B cell (primary cell): ENCODE data around the gene PKNOX2. TPM values are rescaled to one million over a fixed set of nuclear protein-coding genes. Genes with fewer than 3 reads are reported as not detected.

ENCODE experiments used
- ATAC-seq: fragments of 200-7000 bp; cut with Tn5 transposase; one replicate; pipeline ENCODE4 v1.10.0; 2021; ENCODE audit warnings: low read depth, mild to moderate bottlenecking, moderate number of reproducible peaks, moderate library complexity
- CTCF ChIA-PET: fragments of 350-600 bp; sonication (Branson Sonifier 250); formaldehyde crosslinking; loops from one replicate; lab custom pipeline; 2021; ENCODE audit warnings: antibody characterized with exemption, inconsistent platforms; lab: Charles Lee
- POLR2A ChIA-PET: fragments of 350-600 bp; sonication (Branson Sonifier 250); formaldehyde crosslinking; loops from one replicate; lab custom pipeline; 2021; ENCODE audit warnings: antibody characterized with exemption; lab: Charles Lee
- DNase-seq: peaks from one replicate; pipeline ENCODE4 v3.0.0; 2013
- H2AFZ ChIP-seq: 2 replicates; pipeline ENCODE4 v1.6.1; 2012; ENCODE audit warnings: mild to moderate bottlenecking, low read depth, low read length; ENCODE audit not compliant: insufficient read depth, poor library complexity, severe bottlenecking
- H3K27ac ChIP-seq, 2 donors: 1 replicate in 1 of 2; 2 replicates in 1 of 2; pipeline ENCODE4 v1.5.1; 2012 to 2013; ENCODE audit warnings: low read length in 2 of 2, mild to moderate bottlenecking in 2 of 2, moderate library complexity in 1 of 2
- H3K27me3 ChIP-seq, 4 experiments: fragments of 200-600 bp in 1 of 4; sonication (generic) in 1 of 4; replicated peaks in 1 of 4; 1 replicate in 2 of 4; 2 replicates in 2 of 4; pipeline versions ENCODE4 v1.6.1 to v1.7.0; 2013 to 2016; ENCODE audit warnings: low read length in 3 of 4, mild to moderate bottlenecking in 2 of 4, mixed read lengths in 1 of 4, moderate library complexity in 1 of 4; ENCODE audit not compliant: insufficient read depth in 4 of 4, control insufficient read depth in 3 of 4; ENCODE audit errors: control extremely low read depth in 1 of 4
- H3K36me3 ChIP-seq, 2 experiments: replicated peaks in 1 of 2; 1 replicate in 1 of 2; 2 replicates in 1 of 2; pipeline versions ENCODE4 v1.6.1 to v1.7.1; 2013; ENCODE audit warnings: low read length in 1 of 2; ENCODE audit not compliant: insufficient read depth in 2 of 2, control insufficient read depth in 1 of 2; ENCODE audit errors: control extremely low read depth in 1 of 2, extremely low read depth in 1 of 2
- H3K4me1 ChIP-seq, 2 donors: fragments of 200-600 bp in 1 of 2; sonication (generic) in 1 of 2; 1 replicate in 1 of 2; 2 replicates in 1 of 2; pipeline versions ENCODE4 v1.5.1 to v1.6.1; 2013 to 2017; ENCODE audit warnings: low read length in 2 of 2; ENCODE audit not compliant: control insufficient read depth in 2 of 2, insufficient read depth in 2 of 2
- H3K4me2 ChIP-seq: replicated peaks from 2 replicates; pipeline ENCODE3; 2012; ENCODE audit warnings: mild to moderate bottlenecking, low read depth, low read length; ENCODE audit not compliant: poor library complexity, severe bottlenecking
- H3K4me3 ChIP-seq, 5 experiments: fragments of 200-600 bp in 1 of 5; sonication (generic) in 1 of 5; 1 replicate in 3 of 5; 2 replicates in 2 of 5; pipeline versions ENCODE4 v1.5.1 to v1.7.0; 2011 to 2016; ENCODE audit warnings: low read length in 4 of 5, mild to moderate bottlenecking in 4 of 5, low read depth in 2 of 5, control low read depth in 1 of 5, moderate library complexity in 1 of 5; ENCODE audit not compliant: insufficient read depth in 1 of 5; ENCODE audit errors: control extremely low read depth in 1 of 5, extremely low read depth in 1 of 5
- H3K79me2 ChIP-seq: fragments of 200-600 bp; sonication (generic); one replicate; pipeline ENCODE4 v1.6.0; 2016; ENCODE audit warnings: low read length; ENCODE audit not compliant: control insufficient read depth, insufficient read depth
- H3K9ac ChIP-seq: fragments of 200-600 bp; sonication (generic); 2 replicates; pipeline ENCODE4 v1.6.1; 2017; ENCODE audit warnings: mild to moderate bottlenecking, low read length, moderate library complexity
- H3K9me3 ChIP-seq, 3 donors: one replicate each; pipeline versions ENCODE4 v1.6.1 to v1.7.1; 2013; ENCODE audit warnings: low read length in 2 of 3; ENCODE audit not compliant: control insufficient read depth in 2 of 3, insufficient read depth in 1 of 3; ENCODE audit errors: control extremely low read depth in 1 of 3
- H4K20me1 ChIP-seq: 2 replicates; pipeline ENCODE4 v1.6.0; 2012; ENCODE audit warnings: mild to moderate bottlenecking, low read length; ENCODE audit not compliant: insufficient read depth, control insufficient read depth, poor library complexity, severe bottlenecking
- H3K27ac Mint-ChIP-seq: one replicate; pipeline ENCODE4 v1.8.0; 2021; ENCODE audit warnings: mixed read lengths
- H3K27me3 Mint-ChIP-seq: one replicate; pipeline ENCODE4 v1.8.0; 2021; ENCODE audit warnings: mixed read lengths
- H3K4me1 Mint-ChIP-seq: one replicate; pipeline ENCODE4 v1.8.0; 2021; ENCODE audit warnings: mixed read lengths
- H3K4me3 Mint-ChIP-seq: one replicate; pipeline ENCODE4 v1.8.0; 2021; ENCODE audit warnings: mixed read lengths
- H3K9me3 Mint-ChIP-seq: one replicate; pipeline ENCODE4 v1.8.0; 2022; ENCODE audit warnings: mixed read lengths; ENCODE audit not compliant: insufficient read depth
- CTCF ChIP-seq: fragments of 200-600 bp; IDR thresholded peaks from one replicate; pipeline ENCODE4 v1.8.0; 2022; ENCODE audit warnings: antibody characterized with exemption, mild to moderate bottlenecking
- EZH2 ChIP-seq: IDR thresholded peaks from 2 replicates; pipeline ENCODE4 v1.6.1; 2012; ENCODE audit warnings: borderline replicate concordance, low read depth, mild to moderate bottlenecking, moderate library complexity, low read length; ENCODE audit not compliant: insufficient read depth, poor library complexity, severe bottlenecking
- WGBS: methylation state at CpG from one replicate; pipeline ENCODE4 v1.1.5; 2013; ENCODE audit warnings: missing lambda C conversion rate; ENCODE audit not compliant: insufficient coverage; 5-methylcytosine and 5-hydroxymethylcytosine counted together
- intact Hi-C: fragments of 100-400 bp; cut with micrococcal nuclease; formaldehyde crosslinking; loops from one replicate; pipeline ENCODE4 v1.10.0; 2022
- polyA plus RNA-seq: library from polyadenylated mRNA; depleted of rRNA; stranded (reverse); fragments of >200 nt; gene quantifications from 2 replicates; pipeline ENCODE4 v1.2.3, GENCODE V29; 2012
- total RNA-seq, 2 donors: library from RNA; stranded (reverse); fragments of 120-200 nt in 1 of 2; gene quantifications; 1 replicate in 1 of 2; 2 replicates in 1 of 2; pipeline versions ENCODE4 v1.2.3 to v1.2.4, GENCODE V29; 2013 to 2022

The PKNOX2 gene
- total and polyA plus RNA-seq, 2 donors (not counting 1 experiment from before 2014, with no cell fraction given): not detected

DNA sequence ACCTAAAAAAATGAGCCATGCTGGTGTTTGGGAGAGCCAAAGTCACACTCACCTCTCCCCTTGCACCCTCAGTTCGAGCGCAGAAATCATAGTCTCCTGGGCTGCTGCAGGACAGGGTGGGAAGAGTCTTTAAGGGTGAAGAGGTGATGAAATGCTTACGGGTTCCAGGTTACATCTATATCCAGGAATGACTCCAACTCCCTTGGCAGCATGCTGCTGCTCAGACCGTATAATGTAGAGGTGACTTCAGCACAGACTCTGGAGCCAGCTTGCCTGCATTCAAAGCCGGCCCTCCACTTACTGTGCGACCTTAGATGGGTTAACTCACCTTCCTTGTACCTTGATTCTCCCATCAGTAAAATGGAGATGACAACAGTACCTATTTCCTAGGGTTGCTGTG is 17.3 kb upstream of the PKNOX2 start:
- Histone ChIP-seq H3K79me2 (no peaks in the 10 kb centered on the region), H3K27ac (no peak overlapping the region), H3K9me3 (no peaks in the 10 kb centered on the region), H3K4me3 (no peak overlapping the region), H3K9ac (no peak overlapping the region), H4K20me1 (no peaks in the 10 kb centered on the region), H3K4me1 (no peaks in the 10 kb centered on the region), H2AFZ (no peak overlapping the region), H3K36me3 (no peaks in the 10 kb centered on the region), H3K27me3 (peaks cover 0 to 6% (median 2%) of the 10 kb centered on the region in 4 experiments), H3K4me2 (no peak overlapping the region)
- ATAC-seq (no peak), DNase-seq (no peak)
- Mint-ChIP-seq H3K27ac (no peak overlapping the region), H3K9me3 (no peaks in the 10 kb centered on the region), H3K27me3 (peaks cover 33% of the 10 kb centered on the region), H3K4me3 (no peak overlapping the region), H3K4me1 (no peaks in the 10 kb centered on the region)
- CTCF ChIA-PET: no interaction called here
- TF ChIP-seq EZH2 (no peak), CTCF (no peak)
- intact Hi-C loops: no loop called here
- WGBS: 100% methylated on average over 2 of the region's 6 CpGs
- POLR2A ChIA-PET: no interaction called here

DNA sequence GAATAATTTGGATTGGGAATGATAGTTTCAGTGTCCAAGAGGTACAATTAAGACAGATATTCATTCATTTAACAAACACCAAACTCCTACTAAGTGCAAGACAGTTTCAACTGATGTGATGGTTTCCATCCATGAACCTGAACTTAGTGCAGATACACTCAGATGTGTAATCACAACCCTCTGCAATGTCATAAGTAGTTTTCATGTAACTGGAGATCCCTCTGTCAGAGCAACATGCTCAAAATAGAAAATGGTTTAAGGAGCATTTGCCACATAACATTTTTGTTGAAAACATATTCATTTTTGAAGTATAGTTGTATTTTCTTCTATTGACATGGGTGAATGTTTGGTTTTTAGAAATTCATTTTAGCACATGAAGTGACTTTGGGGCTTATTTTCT is 16.5 kb upstream of the PKNOX2 start:
- ChIA-PET POLR2A (no interaction called here), CTCF (no interaction called here)
- H3K27me3 ChIP-seq: peaks cover 0 to 3% (median under 1%) of the 10 kb centered on the region in 4 experiments
- TF ChIP-seq CTCF: no peak
- TF ChIP-seq EZH2: no peak
- DNase-seq (no peak), ATAC-seq (no peak)
- no peaks in the 10 kb centered on the region for H3K79me2 ChIP-seq
- no peak overlapping the region for H3K4me3 ChIP-seq
- H3K4me1 ChIP-seq: no peaks in the 10 kb centered on the region
- H3K9me3 Mint-ChIP-seq: no peaks in the 10 kb centered on the region
- H3K27ac ChIP-seq: no peak overlapping the region
- no peak overlapping the region for H3K4me2 ChIP-seq
- intact Hi-C loops: no loop called here
- no peak overlapping the region for H3K27ac Mint-ChIP-seq
- H3K4me3 Mint-ChIP-seq: no peak overlapping the region
- no peak overlapping the region for H3K9ac ChIP-seq
- no peaks in the 10 kb centered on the region for H3K36me3 ChIP-seq
- H3K4me1 Mint-ChIP-seq: no peaks in the 10 kb centered on the region
- no peaks in the 10 kb centered on the region for H4K20me1 ChIP-seq
- no peak overlapping the region for H2AFZ ChIP-seq
- H3K9me3 ChIP-seq: no peaks in the 10 kb centered on the region
- H3K27me3 Mint-ChIP-seq: peaks cover 32% of the 10 kb centered on the region
